IMR-90 (cell line): ENCODE results near the gene MAN2B1. TPM values are rescaled to one million over a fixed set of nuclear protein-coding genes. Genes with fewer than 3 reads are reported as not detected.
A peak's percentile ranks its signal among the peaks of the same experiment; 100 is the strongest.

Experiments used
- ATAC-seq: fragments of 200-7000 bp; cut with Tn5 transposase; 2 replicates; pipeline ENCODE4 v1.9.1; 2020; ENCODE audit warnings: low read depth, mild to moderate bottlenecking, moderate library complexity
- BruUV-seq: library from RNA; stranded (reverse); fragments of 400-500 nt; replicated peaks from 2 replicates; lab custom pipeline; 2021; lab: Mats Ljungman, UMichigan
- CTCF ChIA-PET: fragments of 300-600 bp; formaldehyde crosslinking; extraction: SDS; loops from one replicate; lab custom pipeline; 2021; ENCODE audit warnings: antibody characterized with exemption; lab: Yijun Ruan, JAX
- POLR2A ChIA-PET: fragments of 300-600 bp; sonication (Branson Sonifier 250); formaldehyde crosslinking; loops from one replicate; lab custom pipeline; 2022; ENCODE audit warnings: antibody characterized with exemption; ENCODE audit not compliant: unreplicated experiment; lab: Charles Lee
- DNase-seq: peaks from one replicate; pipeline ENCODE4 v3.0.0; 2013
- H2AFZ ChIP-seq: replicated peaks from 2 replicates; pipeline ENCODE3; 2013; ENCODE audit warnings: low read length, mild to moderate bottlenecking; ENCODE audit not compliant: poor library complexity
- H2AK5ac ChIP-seq: 2 replicates; pipeline ENCODE4 v1.6.1; 2013; ENCODE audit warnings: low read depth, low read length, inconsistent platforms
- H2AK9ac ChIP-seq: replicated peaks from 2 replicates; pipeline ENCODE3; 2013; ENCODE audit warnings: mild to moderate bottlenecking, low read depth, low read length, moderate library complexity; ENCODE audit not compliant: poor library complexity
- H2BK120ac ChIP-seq: 2 replicates; pipeline ENCODE4 v1.6.1; 2013; ENCODE audit warnings: low read depth, low read length, inconsistent platforms
- H2BK15ac ChIP-seq: 3 replicates; pipeline ENCODE4 v1.6.1; 2013; ENCODE audit warnings: low read depth, low read length, inconsistent platforms
- H2BK20ac ChIP-seq: 2 replicates; pipeline ENCODE4 v1.6.1; 2013; ENCODE audit warnings: low read depth, mild to moderate bottlenecking, inconsistent platforms, low read length, moderate library complexity
- H2BK5ac ChIP-seq: 2 replicates; pipeline ENCODE4 v1.6.1; 2013; ENCODE audit warnings: mild to moderate bottlenecking, low read depth, low read length, inconsistent platforms; ENCODE audit not compliant: poor library complexity, severe bottlenecking
- H3K14ac ChIP-seq: replicated peaks from 2 replicates; pipeline ENCODE4 v1.6.1; 2013; ENCODE audit warnings: low read depth, low read length, inconsistent platforms
- H3K18ac ChIP-seq: 2 replicates; pipeline ENCODE4 v1.6.1; 2013; ENCODE audit warnings: low read depth, low read length, control low read depth
- H3K23ac ChIP-seq: 2 replicates; pipeline ENCODE4 v1.6.1; 2013; ENCODE audit warnings: low read depth, low read length, inconsistent platforms
- H3K27ac ChIP-seq: 2 replicates; pipeline ENCODE4 v1.5.1; 2013; ENCODE audit warnings: mild to moderate bottlenecking, control low read depth, low read length; ENCODE audit not compliant: insufficient read depth
- H3K27me3 ChIP-seq: 2 replicates; pipeline ENCODE4 v1.6.1; 2013; ENCODE audit warnings: low read length; ENCODE audit not compliant: control insufficient read depth, insufficient read depth
- H3K36me3 ChIP-seq: 2 replicates; pipeline ENCODE4 v1.6.1; 2013; ENCODE audit warnings: low read length, mixed read lengths; ENCODE audit not compliant: control insufficient read depth, insufficient read depth
- H3K4ac ChIP-seq: 2 replicates; pipeline ENCODE4 v1.6.1; 2013; ENCODE audit warnings: low read depth, low read length, inconsistent platforms
- H3K4me1 ChIP-seq: 2 replicates; pipeline ENCODE4 v1.6.1; 2013; ENCODE audit warnings: low read length, mixed read lengths; ENCODE audit not compliant: control insufficient read depth, insufficient read depth
- H3K4me2 ChIP-seq: 2 replicates; pipeline ENCODE4 v1.6.1; 2013; ENCODE audit warnings: low read depth, mild to moderate bottlenecking, control low read depth, low read length, moderate library complexity
- H3K4me3 ChIP-seq: 2 replicates; pipeline ENCODE4 v1.5.1; 2013; ENCODE audit warnings: low read depth, mild to moderate bottlenecking, control low read depth, low read length, moderate library complexity; ENCODE audit not compliant: insufficient read depth
- H3K56ac ChIP-seq: 2 replicates; pipeline ENCODE4 v1.6.1; 2013; ENCODE audit warnings: low read length, inconsistent platforms; ENCODE audit not compliant: insufficient read depth; ENCODE audit errors: extremely low read depth
- H3K79me1 ChIP-seq, 2 experiments: 2 replicates each; pipeline ENCODE4 v1.6.1; 2013; ENCODE audit warnings: low read length in 2 of 2, inconsistent platforms in 1 of 2, low read depth in 1 of 2
- H3K9ac ChIP-seq: 2 replicates; pipeline ENCODE4 v1.6.1; 2013; ENCODE audit warnings: low read depth, low read length, control low read depth
- H3K9me1 ChIP-seq: 2 replicates; pipeline ENCODE4 v1.6.1; 2013; ENCODE audit warnings: low read length, inconsistent platforms; ENCODE audit not compliant: insufficient read depth
- H3K9me3 ChIP-seq: 2 replicates; pipeline ENCODE4 v1.6.1; 2013; ENCODE audit warnings: low read length; ENCODE audit not compliant: control insufficient read depth, insufficient read depth
- H4K20me1 ChIP-seq: 2 replicates; pipeline ENCODE4 v1.6.1; 2013; ENCODE audit warnings: low read length, inconsistent platforms; ENCODE audit not compliant: insufficient read depth
- H4K5ac ChIP-seq: 2 replicates; pipeline ENCODE4 v1.6.1; 2013; ENCODE audit warnings: mild to moderate bottlenecking, low read depth, low read length, control low read depth
- H4K8ac ChIP-seq, 2 experiments: 2 replicates each; pipeline ENCODE4 v1.6.1; 2013; ENCODE audit warnings: low read depth in 2 of 2, low read length in 2 of 2, control low read depth in 1 of 2, inconsistent platforms in 1 of 2
- H4K91ac ChIP-seq: 2 replicates; pipeline ENCODE4 v1.6.1; 2013; ENCODE audit warnings: low read depth, low read length, inconsistent platforms; ENCODE audit not compliant: insufficient read depth
- BHLHE40 ChIP-seq: fragments of 150-350 bp; IDR thresholded peaks from 2 replicates; pipeline ENCODE4 v1.6.1; 2016; ENCODE audit warnings: mild to moderate bottlenecking, low read depth, low read length
- CHD1 ChIP-seq: IDR thresholded peaks from 2 replicates; pipeline ENCODE4 v1.6.1; 2012; ENCODE audit warnings: low read depth, low read length, improper control_type of control experiment
- CTCF ChIP-seq: conservative IDR thresholded peaks from 2 replicates; pipeline ENCODE4 v1.5.1; 2012; ENCODE audit warnings: mild to moderate bottlenecking, low read depth, low read length, improper control_type of control experiment
- FOS ChIP-seq: fragments of 150-350 bp; IDR thresholded peaks from 2 replicates; pipeline ENCODE4 v1.6.1; 2016; ENCODE audit warnings: low read depth, low read length
- MAZ ChIP-seq: IDR thresholded peaks from 2 replicates; pipeline ENCODE4 v1.6.1; 2012; ENCODE audit warnings: low read depth, mild to moderate bottlenecking, low read length, improper control_type of control experiment, moderate library complexity, borderline replicate concordance
- MXI1 ChIP-seq: IDR thresholded peaks from 2 replicates; pipeline ENCODE4 v1.6.1; 2012; ENCODE audit warnings: low read depth, mild to moderate bottlenecking, low read length, moderate library complexity, borderline replicate concordance
- RCOR1 ChIP-seq: IDR thresholded peaks from 2 replicates; pipeline ENCODE4 v1.6.1; 2012; ENCODE audit warnings: mild to moderate bottlenecking, low read length, improper control_type of control experiment; ENCODE audit not compliant: insufficient replicate concordance
- RFX5 ChIP-seq: IDR thresholded peaks from 2 replicates; pipeline ENCODE4 v1.8.0; 2012; ENCODE audit warnings: low read depth, mild to moderate bottlenecking, low read length, moderate library complexity
- SMC3 ChIP-seq: fragments of 150-350 bp; IDR thresholded peaks from 2 replicates; pipeline ENCODE4 v1.6.1; 2016; ENCODE audit warnings: low read depth, mild to moderate bottlenecking, antibody characterized with exemption, low read length, moderate library complexity
- WGBS, 2 experiments: methylation state at CpG; one replicate each; pipeline versions ENCODE4 v1.1.5 to v1.1.7; 2013; ENCODE audit warnings: missing lambda C conversion rate in 2 of 2; ENCODE audit not compliant: insufficient read length in 1 of 2; ENCODE audit errors: extremely low coverage in 2 of 2; 5-methylcytosine and 5-hydroxymethylcytosine counted together
- dilution Hi-C: fragments of 300-500 bp; cut with HindIII; formaldehyde crosslinking; loops from one replicate; pipeline ENCODE4 v1.14.3; 2018; ENCODE audit warnings: low sequenced_read_pairs; ENCODE audit not compliant: unreplicated experiment
- in situ Hi-C: fragments of 300-500 bp; cut with MboI; formaldehyde crosslinking; loops from 3 replicates; pipeline ENCODE4 v1.14.3; 2019; ENCODE audit warnings: low sequenced_read_pairs, inconsistent platforms, mixed read lengths
- intact Hi-C: fragments of 100-400 bp; cut with micrococcal nuclease; formaldehyde crosslinking; loops from 2 replicates; pipeline ENCODE4 v1.10.0; 2022
- polyA plus RNA-seq, 3 experiments: library from polyadenylated mRNA; depleted of rRNA; stranded (reverse); fragments of >200 nt; gene quantifications; 2 replicates each; pipeline ENCODE4 v1.2.3, GENCODE V29; 2012; ENCODE audit warnings: low replicate concordance in 1 of 3
- total RNA-seq: library from RNA; depleted of rRNA; stranded (reverse); fragments of >200 nt; gene quantifications from 2 replicates; pipeline ENCODE4 v1.2.3, GENCODE V29; 2012
- TF ChIP-seq, protein P1 (sequence below): fragments of 150-350 bp; IDR thresholded peaks from 2 replicates; pipeline ENCODE4 v1.6.1; 2016; ENCODE audit warnings: low read depth, mild to moderate bottlenecking, low read length, moderate library complexity, borderline replicate concordance

MAN2B1 gene
- total and polyA plus RNA-seq, 2 of the 4 experiments (the other 2 are of a cell fraction): 10.4 to 55.4 TPM

DNA sequence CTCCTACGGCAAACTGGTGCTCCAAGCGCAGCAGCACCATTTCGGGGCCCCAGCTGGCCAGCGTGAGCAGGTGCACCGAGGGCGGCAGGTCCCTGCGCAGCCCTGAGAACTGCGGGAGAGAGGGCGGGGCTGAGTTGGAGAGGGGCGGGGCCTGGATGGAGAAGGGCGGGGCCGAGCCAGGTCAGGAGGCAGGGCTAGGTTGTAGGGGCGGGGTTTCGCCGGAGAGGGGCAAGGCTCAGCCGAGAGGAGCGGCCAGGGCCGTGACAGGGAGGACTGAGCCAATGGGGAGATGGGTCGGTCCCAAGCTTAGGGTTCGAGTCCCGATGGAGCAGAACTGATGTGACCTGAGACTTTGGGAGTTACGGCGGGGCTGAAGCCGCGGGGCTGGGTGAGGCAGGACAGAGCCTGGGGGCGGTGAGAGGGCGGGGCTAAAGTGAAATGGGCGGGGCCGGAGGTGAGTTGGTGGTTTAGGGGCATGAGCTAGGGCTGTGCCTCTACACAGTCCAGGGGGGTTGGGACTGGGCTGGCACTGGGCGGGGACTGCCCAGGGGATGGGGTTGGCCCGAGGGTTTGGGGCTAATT lies 19.0 kb downstream of the MAN2B1 start:
- H3K23ac ChIP-seq: no peak overlapping the region
- H3K36me3 ChIP-seq: peaks cover 6% of the 10 kb centered on the region; the same call in 1 of the 2 replicates
- no peak overlapping the region for H2BK5ac ChIP-seq
- H3K18ac ChIP-seq: no peak overlapping the region
- no peak overlapping the region for H2BK120ac ChIP-seq
- H3K9me1 ChIP-seq: 0 out of 2 replicates have a peak, but pooled peaks cover 3% of the 10 kb centered on the region
- H2AK9ac ChIP-seq: no peak overlapping the region
- dilution Hi-C loops (no loop called here), intact Hi-C loops (no loop called here), in situ Hi-C loops (no loop called here)
- H3K9ac ChIP-seq: no peak overlapping the region
- WGBS, 2 experiments: 16% methylated on average over 15 of the region's 31 CpGs; no CpG with 5 or more reads in 1 of the 2 experiments
- no peak overlapping the region for H4K5ac ChIP-seq
- DNase-seq (no peak), ATAC-seq (peak; percentile 94)
- H4K91ac ChIP-seq: no peak overlapping the region
- peak overlapping the region; percentile 74 for H3K4me2 ChIP-seq
- H3K27me3 ChIP-seq: no peaks in the 10 kb centered on the region
- no peak overlapping the region for H2AK5ac ChIP-seq
- H3K14ac ChIP-seq: no peak overlapping the region
- H3K56ac ChIP-seq: no peak overlapping the region
- H2BK15ac ChIP-seq: no peak overlapping the region
- H3K4me1 ChIP-seq: 0 out of 2 replicates have a peak, but pooled peaks cover 2% of the 10 kb centered on the region
- H4K20me1 ChIP-seq: no peaks in the 10 kb centered on the region
- no peak overlapping the region for H3K4ac ChIP-seq
- CTCF ChIA-PET: no interaction called here
- H3K4me3 ChIP-seq: peak overlapping the region; percentile 41; the same call in 1 of the 2 replicates
- no peaks in the 10 kb centered on the region for H3K79me1 ChIP-seq
- POLR2A ChIA-PET: no interaction called here
- BruUV-seq: no TSS peak
- no peak overlapping the region for H4K8ac ChIP-seq
- no peak overlapping the region for H2BK20ac ChIP-seq
- H3K9me3 ChIP-seq: no peaks in the 10 kb centered on the region
- peak overlapping the region; percentile 53 for H2AFZ ChIP-seq
- no peak overlapping the region for H3K27ac ChIP-seq
- TF ChIP-seq BHLHE40: no peak
- no peak for TF ChIP-seq CHD1
- TF ChIP-seq MAZ: no peak; the same call in 1 of the 2 replicates
- no peak for TF ChIP-seq SMC3
- no peak for TF ChIP-seq FOS
- TF ChIP-seq RCOR1: no peak
- TF ChIP-seq RFX5: no peak
- no peak for TF ChIP-seq CTCF
- TF ChIP-seq MXI1: no peak
- TF ChIP-seq, protein P1, sequence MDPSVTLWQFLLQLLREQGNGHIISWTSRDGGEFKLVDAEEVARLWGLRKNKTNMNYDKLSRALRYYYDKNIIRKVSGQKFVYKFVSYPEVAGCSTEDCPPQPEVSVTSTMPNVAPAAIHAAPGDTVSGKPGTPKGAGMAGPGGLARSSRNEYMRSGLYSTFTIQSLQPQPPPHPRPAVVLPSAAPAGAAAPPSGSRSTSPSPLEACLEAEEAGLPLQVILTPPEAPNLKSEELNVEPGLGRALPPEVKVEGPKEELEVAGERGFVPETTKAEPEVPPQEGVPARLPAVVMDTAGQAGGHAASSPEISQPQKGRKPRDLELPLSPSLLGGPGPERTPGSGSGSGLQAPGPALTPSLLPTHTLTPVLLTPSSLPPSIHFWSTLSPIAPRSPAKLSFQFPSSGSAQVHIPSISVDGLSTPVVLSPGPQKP: no peak
